A673 (cell line): Measurements from ENCODE around the gene KBTBD12.

Experiments
- CTCF ChIP-seq: fragments of 300-800, 200-600 bp; sonication (generic); conservative IDR thresholded peaks from 2 replicates; pipeline ENCODE4 v1.5.1; 2017; ENCODE audit warnings: low read depth, mild to moderate bottlenecking, antibody characterized with exemption, low read length, moderate library complexity, mixed read lengths
- EZH2 ChIP-seq: fragments of 200-600 bp; sonication (generic); IDR thresholded peaks from 2 replicates; pipeline ENCODE4 v1.6.1; 2017; ENCODE audit warnings: borderline replicate concordance, low read depth, mild to moderate bottlenecking, mixed read lengths, antibody characterized with exemption, low read length; ENCODE audit not compliant: poor library complexity, severe bottlenecking

- no peak for TF ChIP-seq CTCF
- no peak for TF ChIP-seq EZH2
Measured at GRCh38 chr3:127886231-127886955, 28.6 kb upstream of the KBTBD12 start.
